NCI-H2227 (cell line): ENCODE results near the gene MMRN1.

Experiments
- DNase-seq: peaks from one replicate; lab custom pipeline; 2025; ENCODE audit not compliant: unreplicated experiment; lab: John Stamatoyannopoulos, UW

MMRN1 gene

GRCh38 chr4:89994176-89994873, 99.7 kb downstream of the MMRN1 start:
- no peak for DNase-seq

GRCh38 chr4:89995006-89995405, 100.4 kb downstream of the MMRN1 start:
- no peak for DNase-seq

GRCh38 chr4:89995814-89996213, 101.2 kb downstream of the MMRN1 start:
- DNase-seq = no peak

GRCh38 chr4:89997171-89997704, 102.6 kb downstream of the MMRN1 start:
- no peak for DNase-seq

- DNase-seq = peak; percentile 94
Measured at GRCh38 chr4:89998469-89999011, 103.9 kb downstream of the MMRN1 start.

GRCh38 chr4:90001023-90001422, 106.4 kb downstream of the MMRN1 start:
- DNase-seq = no peak

- no peak for DNase-seq
Measured at GRCh38 chr4:90002441-90003062, 107.9 kb downstream of the MMRN1 start.
